H9 (cell line): ENCODE results near the gene GNA15. TPM values are rescaled to one million over a fixed set of nuclear protein-coding genes. Genes with fewer than 3 reads are reported as not detected.

ENCODE experiments used
- DNase-seq: peaks from one replicate; pipeline ENCODE4 v3.0.0-alpha.2; 2017
- H2AFZ ChIP-seq: one replicate; pipeline ENCODE4 v1.6.1; 2013; ENCODE audit warnings: mild to moderate bottlenecking, low read length, control low read depth, moderate library complexity
- H2AK5ac ChIP-seq: 2 replicates; pipeline ENCODE4 v1.6.1; 2013; ENCODE audit warnings: low read length, control low read depth, mixed read lengths; ENCODE audit not compliant: insufficient read length
- H2BK120ac ChIP-seq: one replicate; pipeline ENCODE4 v1.6.1; 2013; ENCODE audit warnings: low read depth, mild to moderate bottlenecking, low read length, control low read depth, inconsistent platforms; ENCODE audit not compliant: poor library complexity, severe bottlenecking
- H2BK12ac ChIP-seq: 2 replicates; pipeline ENCODE4 v1.6.1; 2013; ENCODE audit warnings: low read length, control low read depth, mixed read lengths, low read depth; ENCODE audit not compliant: insufficient read length
- H2BK15ac ChIP-seq: 2 replicates; pipeline ENCODE4 v1.6.1; 2013; ENCODE audit warnings: low read depth, low read length, control low read depth
- H2BK20ac ChIP-seq: one replicate; pipeline ENCODE4 v1.6.1; 2013; ENCODE audit warnings: low read depth, mild to moderate bottlenecking, low read length, control low read depth, inconsistent platforms; ENCODE audit not compliant: poor library complexity, severe bottlenecking
- H2BK5ac ChIP-seq: 2 replicates; pipeline ENCODE4 v1.6.1; 2013; ENCODE audit warnings: low read length, control low read depth, mixed read lengths; ENCODE audit not compliant: insufficient read length
- H3K14ac ChIP-seq: 2 replicates; pipeline ENCODE4 v1.6.1; 2013; ENCODE audit warnings: low read length, control low read depth; ENCODE audit not compliant: insufficient read depth
- H3K18ac ChIP-seq: 2 replicates; pipeline ENCODE4 v1.6.1; 2013; ENCODE audit warnings: low read depth, mild to moderate bottlenecking, mixed read lengths, low read length, control low read depth; ENCODE audit not compliant: insufficient read length
- H3K23ac ChIP-seq: 2 replicates; pipeline ENCODE4 v1.6.1; 2013; ENCODE audit warnings: low read length, control low read depth, mixed read lengths, low read depth; ENCODE audit not compliant: insufficient read length
- H3K23me2 ChIP-seq: 2 replicates; pipeline ENCODE4 v1.6.1; 2013; ENCODE audit warnings: low read depth, mild to moderate bottlenecking, mixed read lengths, low read length, control low read depth; ENCODE audit not compliant: insufficient read length, poor library complexity, severe bottlenecking
- H3K27ac ChIP-seq: 2 replicates; pipeline ENCODE4 v1.5.1; 2013; ENCODE audit warnings: low read length, control low read depth, mixed read lengths, low read depth; ENCODE audit not compliant: insufficient read length
- H3K27me3 ChIP-seq: 2 replicates; pipeline ENCODE4 v1.6.1; 2013; ENCODE audit warnings: low read length, control low read depth, inconsistent platforms; ENCODE audit not compliant: insufficient read depth
- H3K4ac ChIP-seq: 2 replicates; pipeline ENCODE4 v1.6.1; 2013; ENCODE audit warnings: low read depth, mild to moderate bottlenecking, control low read depth, inconsistent platforms, low read length, moderate library complexity
- H3K4me1 ChIP-seq: 2 replicates; pipeline ENCODE4 v1.6.1; 2013; ENCODE audit warnings: low read length, control low read depth, inconsistent platforms; ENCODE audit not compliant: insufficient read depth
- H3K4me2 ChIP-seq: 2 replicates; pipeline ENCODE4 v1.6.1; 2013; ENCODE audit warnings: low read length, control low read depth, mixed read lengths; ENCODE audit not compliant: insufficient read length, insufficient read depth
- H3K56ac ChIP-seq: 2 replicates; pipeline ENCODE4 v1.6.1; 2013; ENCODE audit warnings: low read depth, mild to moderate bottlenecking, mixed read lengths, low read length, control low read depth; ENCODE audit not compliant: insufficient read length
- H3K79me1 ChIP-seq: 2 replicates; pipeline ENCODE4 v1.6.1; 2013; ENCODE audit warnings: low read depth, mild to moderate bottlenecking, moderate library complexity, low read length, control low read depth, inconsistent platforms; ENCODE audit not compliant: insufficient read depth, poor library complexity, severe bottlenecking
- H3K79me2 ChIP-seq: 2 replicates; pipeline ENCODE4 v1.6.1; 2013; ENCODE audit warnings: low read length, control low read depth, inconsistent platforms; ENCODE audit not compliant: insufficient read depth
- H3K9ac ChIP-seq: 2 replicates; pipeline ENCODE4 v1.6.1; 2013; ENCODE audit warnings: low read length, control low read depth, mixed read lengths; ENCODE audit not compliant: insufficient read length; ENCODE audit errors: extremely low read depth
- H3K9me3 ChIP-seq: one replicate; pipeline ENCODE4 v1.6.1; 2013; ENCODE audit warnings: low read depth, low read length, inconsistent platforms; ENCODE audit not compliant: control insufficient read depth
- H3T11ph ChIP-seq: one replicate; pipeline ENCODE4 v1.6.1; 2013; ENCODE audit warnings: mild to moderate bottlenecking, low read length, control low read depth, inconsistent platforms
- H4K20me1 ChIP-seq: one replicate; pipeline ENCODE4 v1.6.1; 2013; ENCODE audit not compliant: control insufficient read depth, insufficient read length, insufficient read depth
- H4K5ac ChIP-seq: 2 replicates; pipeline ENCODE4 v1.6.1; 2013; ENCODE audit warnings: low read depth, mild to moderate bottlenecking, mixed read lengths, low read length, control low read depth; ENCODE audit not compliant: insufficient read length
- H4K8ac ChIP-seq: replicated peaks from 2 replicates; pipeline ENCODE4 v1.6.1; 2013; ENCODE audit warnings: low read length, control low read depth, mixed read lengths, low read depth; ENCODE audit not compliant: insufficient read length
- H4K91ac ChIP-seq: 2 replicates; pipeline ENCODE4 v1.6.1; 2013; ENCODE audit warnings: low read depth, mild to moderate bottlenecking, moderate library complexity, mixed read lengths, low read length, control low read depth; ENCODE audit not compliant: insufficient read length
- H3K27ac Mint-ChIP-seq, 3 experiments: 2 replicates in 2 of 3; 3 replicates in 1 of 3; pipeline ENCODE4 v1.8.0; 2020 to 2021; ENCODE audit warnings: mixed read lengths in 3 of 3, mild to moderate bottlenecking in 1 of 3, moderate library complexity in 1 of 3
- H3K27me3 Mint-ChIP-seq: 2 replicates; pipeline ENCODE4 v1.8.0; 2021; ENCODE audit warnings: low read depth, mild to moderate bottlenecking, moderate library complexity, mixed read lengths
- H3K36me3 Mint-ChIP-seq, 3 experiments: 2 replicates in 2 of 3; 3 replicates in 1 of 3; pipeline ENCODE4 v1.8.0; 2020 to 2021; ENCODE audit warnings: low read depth in 3 of 3, mixed read lengths in 3 of 3; ENCODE audit not compliant: insufficient read depth in 1 of 3
- H3K4me1 Mint-ChIP-seq, 2 experiments: 2 replicates each; pipeline ENCODE4 v1.8.0; 2020; ENCODE audit warnings: mixed read lengths in 2 of 2
- H3K4me3 Mint-ChIP-seq, 2 experiments: 2 replicates in 1 of 2; 3 replicates in 1 of 2; pipeline ENCODE4 v1.8.0; 2020 to 2021; ENCODE audit warnings: mild to moderate bottlenecking in 2 of 2, mixed read lengths in 2 of 2, moderate library complexity in 1 of 2
- H3K9me3 Mint-ChIP-seq, 2 experiments: 2 replicates in 1 of 2; 3 replicates in 1 of 2; pipeline ENCODE4 v1.8.0; 2020; ENCODE audit warnings: mild to moderate bottlenecking in 2 of 2, mixed read lengths in 2 of 2, moderate library complexity in 1 of 2
- WGBS: extraction: QIAGEN DNeasy Blood & Tissue Kit; methylation state at CpG from one replicate; pipeline ENCODE4 v1.1.7; 2013; ENCODE audit warnings: missing lambda C conversion rate, low lambda C conversion rate, mixed read lengths; ENCODE audit not compliant: insufficient read length; ENCODE audit errors: extremely low coverage; 5-methylcytosine and 5-hydroxymethylcytosine counted together
- total RNA-seq: library from RNA; stranded (reverse); gene quantifications from 2 replicates; pipeline ENCODE4 v1.2.1, GENCODE V29; 2021
- TF ChIP-seq, protein P1 (sequence below): fragments of 200-600 bp; sonication (generic); conservative IDR thresholded peaks from 3 replicates; pipeline ENCODE4 v1.8.0; 2021; ENCODE audit warnings: antibody characterized with exemption, mild to moderate bottlenecking

GNA15 gene
- total RNA-seq, 1 experiment from 2014 or later, result not detected

DNA sequence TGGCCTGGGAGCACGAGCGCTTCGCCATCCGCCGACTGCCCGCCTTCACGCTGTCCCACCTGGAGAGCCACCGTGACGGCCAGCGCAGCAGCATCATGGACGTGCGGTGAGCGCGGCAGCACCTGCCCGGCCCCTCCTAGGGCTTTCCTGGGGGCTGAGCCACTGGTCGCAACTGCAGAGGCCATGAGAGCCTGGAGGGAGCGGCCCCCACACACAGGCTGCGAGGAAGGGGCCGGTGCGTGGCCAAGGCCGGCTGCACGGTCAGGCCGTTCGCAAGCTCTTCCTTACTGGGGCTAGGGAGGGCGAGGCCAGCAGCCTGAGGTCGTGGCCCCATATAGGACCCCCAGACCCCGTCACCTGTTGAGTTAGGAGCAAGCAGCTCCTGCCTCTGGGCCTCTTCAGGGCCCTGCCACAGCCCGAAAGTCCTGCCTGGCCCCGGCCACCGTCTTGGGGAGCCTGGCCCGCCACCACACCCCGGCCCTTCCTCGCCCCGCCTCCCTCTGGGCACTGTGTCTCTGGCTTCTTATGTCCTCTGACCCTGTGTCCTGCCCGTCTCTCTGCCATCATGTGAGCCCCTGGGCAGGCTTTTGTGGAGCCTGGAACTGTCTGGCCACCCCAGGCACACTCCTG lies 68.9 kb downstream of the GNA15 start:
- no peak overlapping the region for H3K18ac ChIP-seq
- WGBS, result no CpG with 5 or more reads among the region's 35 CpGs
- TF ChIP-seq, protein P1, sequence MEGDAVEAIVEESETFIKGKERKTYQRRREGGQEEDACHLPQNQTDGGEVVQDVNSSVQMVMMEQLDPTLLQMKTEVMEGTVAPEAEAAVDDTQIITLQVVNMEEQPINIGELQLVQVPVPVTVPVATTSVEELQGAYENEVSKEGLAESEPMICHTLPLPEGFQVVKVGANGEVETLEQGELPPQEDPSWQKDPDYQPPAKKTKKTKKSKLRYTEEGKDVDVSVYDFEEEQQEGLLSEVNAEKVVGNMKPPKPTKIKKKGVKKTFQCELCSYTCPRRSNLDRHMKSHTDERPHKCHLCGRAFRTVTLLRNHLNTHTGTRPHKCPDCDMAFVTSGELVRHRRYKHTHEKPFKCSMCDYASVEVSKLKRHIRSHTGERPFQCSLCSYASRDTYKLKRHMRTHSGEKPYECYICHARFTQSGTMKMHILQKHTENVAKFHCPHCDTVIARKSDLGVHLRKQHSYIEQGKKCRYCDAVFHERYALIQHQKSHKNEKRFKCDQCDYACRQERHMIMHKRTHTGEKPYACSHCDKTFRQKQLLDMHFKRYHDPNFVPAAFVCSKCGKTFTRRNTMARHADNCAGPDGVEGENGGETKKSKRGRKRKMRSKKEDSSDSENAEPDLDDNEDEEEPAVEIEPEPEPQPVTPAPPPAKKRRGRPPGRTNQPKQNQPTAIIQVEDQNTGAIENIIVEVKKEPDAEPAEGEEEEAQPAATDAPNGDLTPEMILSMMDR, result no peak
- no peak overlapping the region for H4K5ac ChIP-seq
- no peak overlapping the region for H2BK5ac ChIP-seq
- H4K8ac ChIP-seq, result no peak overlapping the region
- H2BK20ac ChIP-seq, result no peak overlapping the region
- Mint-ChIP-seq H3K9me3 (no peaks in the 10 kb centered on the region), H3K4me3 (no peak overlapping the region), H3K4me1 (no peaks in the 10 kb centered on the region), H3K27me3 (no peaks in the 10 kb centered on the region), H3K36me3 (peaks cover 8 to 44% (median 14%) of the 10 kb centered on the region in 3 experiments; a peak in 6 of 7 replicates), H3K27ac (no peak overlapping the region)
- H2BK12ac ChIP-seq, result no peak overlapping the region
- no peak for DNase-seq
- no peaks in the 10 kb centered on the region for H3K27me3 ChIP-seq
- no peaks in the 10 kb centered on the region for H3K79me2 ChIP-seq
- H3K4me2 ChIP-seq, result no peak overlapping the region
- no peak overlapping the region for H3K27ac ChIP-seq
- no peak overlapping the region for H3K9ac ChIP-seq
- H3K14ac ChIP-seq, result no peak overlapping the region
- no peak overlapping the region for H3T11ph ChIP-seq
- no peak overlapping the region for H4K91ac ChIP-seq
- no peak overlapping the region for H2BK120ac ChIP-seq
- H3K4me1 ChIP-seq, result no peaks in the 10 kb centered on the region
- H2AFZ ChIP-seq, result no peak overlapping the region
- no peaks in the 10 kb centered on the region for H3K23me2 ChIP-seq
- no peak overlapping the region for H3K56ac ChIP-seq
- no peak overlapping the region for H2AK5ac ChIP-seq
- no peak overlapping the region for H3K23ac ChIP-seq
- no peak overlapping the region for H3K4ac ChIP-seq
- H3K9me3 ChIP-seq, result no peaks in the 10 kb centered on the region
- H4K20me1 ChIP-seq, result no peaks in the 10 kb centered on the region
- no peak overlapping the region for H2BK15ac ChIP-seq
- no peaks in the 10 kb centered on the region for H3K79me1 ChIP-seq
